GM13977 (cell line): ENCODE data around the gene ROPN1L.

Source experiments
- DNase-seq: peaks from one replicate; pipeline ENCODE4 v3.0.0; 2012; ENCODE audit warnings: low spot score
- CTCF ChIP-seq: IDR thresholded peaks from 2 replicates; pipeline ENCODE4 v1.5.1; 2012; ENCODE audit warnings: mild to moderate bottlenecking, control low read depth; ENCODE audit not compliant: insufficient read depth; ENCODE audit errors: extremely low read depth, missing control alignments
- in situ Hi-C: fragments of 300-500 bp; cut with MboI; formaldehyde crosslinking; loops from one replicate; pipeline ENCODE4 v1.12.0; 2022; ENCODE audit warnings: low sequenced_read_pairs, low pct_unique_long_range_greater_than_20kb, mixed read lengths, inconsistent platforms; ENCODE audit not compliant: unreplicated experiment

The ROPN1L gene

DNA sequence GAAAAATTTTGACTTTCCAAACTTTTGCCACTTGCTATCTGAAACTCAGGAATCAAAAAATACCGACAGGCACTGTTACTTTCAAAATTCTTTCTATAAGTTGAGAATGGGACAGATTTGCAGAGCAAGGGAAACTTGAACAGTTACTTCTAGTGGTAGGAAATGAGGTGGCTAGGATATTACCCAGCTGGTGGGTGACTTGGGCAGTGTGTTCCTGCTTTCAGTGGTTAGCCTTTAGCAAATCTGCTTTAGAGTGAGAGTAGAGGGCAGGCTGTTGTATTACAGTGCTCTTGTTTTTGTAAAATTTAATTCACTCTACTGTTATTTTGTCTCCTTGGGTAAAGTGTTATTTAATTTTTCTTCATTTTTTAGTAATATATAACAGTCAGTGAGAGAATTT is 40.2 kb upstream of the ROPN1L start:
- no peak for TF ChIP-seq CTCF
- no peak for DNase-seq
- in situ Hi-C loops: no loop called here

DNA sequence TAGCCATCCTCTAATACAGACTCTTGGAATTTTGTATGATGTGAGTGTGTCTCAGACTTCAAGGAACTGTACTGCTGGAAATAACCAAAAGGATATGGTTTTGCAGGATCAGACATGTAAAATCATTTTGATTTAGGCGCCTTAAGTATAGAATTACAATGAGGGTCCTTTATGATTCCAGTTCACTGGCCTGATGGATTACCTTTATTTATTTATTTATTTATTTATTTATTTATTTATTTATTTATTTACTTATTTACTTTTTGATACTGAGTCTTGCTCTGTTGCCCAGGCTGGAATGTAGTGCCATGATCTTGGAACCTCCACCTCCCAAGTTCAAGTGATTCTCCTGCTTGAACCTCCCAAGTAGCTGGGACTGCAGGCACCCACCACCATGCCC is 37.9 kb upstream of the ROPN1L start:
- TF ChIP-seq CTCF: no peak
- no peak for DNase-seq
- in situ Hi-C loops: no loop called here

- DNase-seq: no peak
- in situ Hi-C loops: no loop called here
- TF ChIP-seq CTCF: no peak
Observed at GRCh38 chr5:10406651-10407050, 35.0 kb upstream of the ROPN1L start.

DNA sequence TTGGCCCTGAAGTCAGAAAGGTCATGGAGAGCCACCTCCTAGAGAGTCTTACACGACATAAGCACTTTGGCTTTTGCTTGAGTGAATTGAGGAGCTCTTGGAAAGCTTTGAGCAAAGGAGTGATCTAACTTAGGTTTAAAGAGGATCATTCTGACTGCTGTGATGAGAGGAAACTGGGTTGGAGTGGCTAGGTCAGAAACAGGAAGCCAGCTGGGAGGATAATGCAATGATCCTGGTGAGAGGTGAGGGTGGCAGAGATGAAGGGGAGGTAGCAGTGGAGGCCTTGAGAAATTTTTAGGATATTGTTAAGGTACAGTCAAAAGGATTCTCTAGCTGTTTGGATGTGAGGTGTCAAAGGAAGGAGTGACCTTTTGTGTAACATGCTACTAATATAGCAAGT is 32.2 kb upstream of the ROPN1L start:
- in situ Hi-C loops: no loop called here
- no peak for TF ChIP-seq CTCF
- DNase-seq: no peak

DNA sequence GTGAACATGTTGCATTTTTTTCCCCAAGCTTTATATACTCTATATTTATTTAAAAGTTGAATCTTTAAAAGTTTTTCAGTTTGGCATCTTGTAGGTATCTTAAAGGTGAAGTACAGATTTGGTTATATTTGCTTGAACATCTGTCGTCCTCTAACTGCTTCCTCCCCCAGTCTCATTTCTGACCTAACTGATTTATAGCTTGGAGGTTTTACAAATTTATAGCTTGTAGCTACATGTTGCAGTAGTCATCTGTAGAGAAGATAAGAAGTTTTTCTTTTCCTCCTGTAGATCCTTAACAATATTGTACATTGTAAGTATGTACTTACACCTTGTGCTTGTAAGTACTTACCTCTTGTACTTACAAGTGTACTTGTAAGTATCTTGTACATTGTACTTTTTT is 31.0 kb upstream of the ROPN1L start:
- no peak for DNase-seq
- in situ Hi-C loops: loop anchor here (10.0 kb wide), 1 partner anchor 126 kb away; no protein-coding TSS in a partner anchor
- TF ChIP-seq CTCF: no peak

- in situ Hi-C loops: loop anchor here (10.0 kb wide), 1 partner anchor 127 kb away; no protein-coding TSS in a partner anchor
- no peak for DNase-seq
- TF ChIP-seq CTCF: no peak
Observed at GRCh38 chr5:10411336-10411735, 30.3 kb upstream of the ROPN1L start.

- TF ChIP-seq CTCF: no peak
- no peak for DNase-seq
- in situ Hi-C loops: loop anchor here (10.0 kb wide), 1 partner anchor 132 kb away; no protein-coding TSS in a partner anchor
Observed at GRCh38 chr5:10416868-10417267, 24.8 kb upstream of the ROPN1L start.
